PC-3 (cell line): ENCODE results near the gene ZNF512B. TPM values are rescaled to one million over a fixed set of nuclear protein-coding genes. Genes with fewer than 3 reads are reported as not detected.

Source experiments
- ATAC-seq: fragments of 200-7000 bp; cut with Tn5 transposase; 2 replicates; pipeline ENCODE4 v1.9.1; 2020; ENCODE audit warnings: mild to moderate bottlenecking, moderate library complexity
- BruUV-seq: library from RNA; stranded (reverse); fragments of 400-500 nt; replicated peaks from 2 replicates; lab custom pipeline; 2021; lab: Mats Ljungman, UMichigan
- CTCF ChIA-PET: fragments of 300-600 bp; sonication (Branson Sonifier 250); formaldehyde crosslinking; loops from one replicate; lab custom pipeline; 2022; ENCODE audit warnings: antibody characterized with exemption; lab: Charles Lee
- POLR2A ChIA-PET: fragments of 300-600 bp; sonication (Branson Sonifier 250); formaldehyde crosslinking; loops from one replicate; lab custom pipeline; 2022; ENCODE audit warnings: antibody characterized with exemption; ENCODE audit not compliant: unreplicated experiment; lab: Charles Lee
- DNase-seq: peaks from one replicate; pipeline ENCODE4 v3.0.0-alpha.2; 2015
- H2AFZ ChIP-seq: fragments of 300-600 bp; sonication (generic); 2 replicates; pipeline ENCODE4 v1.6.0; 2016; ENCODE audit warnings: antibody characterized with exemption, low read length
- H3F3A ChIP-seq: fragments of 300-600 bp; sonication (generic); one replicate; pipeline ENCODE4 v1.6.0; 2017; ENCODE audit warnings: antibody characterized with exemption, low read length, control low read depth, mild to moderate bottlenecking; ENCODE audit not compliant: unreplicated experiment
- H3K27ac ChIP-seq: fragments of 300-600 bp; sonication (generic); 2 replicates; pipeline ENCODE4 v1.5.1; 2016; ENCODE audit warnings: mild to moderate bottlenecking, low read length
- H3K27me3 ChIP-seq: fragments of 300-600 bp; sonication (generic); 2 replicates; pipeline ENCODE4 v1.6.1; 2016; ENCODE audit warnings: low read length, mixed read lengths
- H3K36me3 ChIP-seq: fragments of 300-600 bp; sonication (generic); 2 replicates; pipeline ENCODE4 v1.6.1; 2016; ENCODE audit warnings: low read depth, mixed run types, low read length, mixed read lengths
- H3K4me1 ChIP-seq: fragments of 300-600 bp; sonication (generic); 2 replicates; pipeline ENCODE4 v1.5.1; 2016; ENCODE audit warnings: low read length; ENCODE audit not compliant: insufficient read depth
- H3K4me2 ChIP-seq: fragments of 300-600 bp; sonication (generic); 2 replicates; pipeline ENCODE4 v1.6.0; 2016; ENCODE audit warnings: low read length
- H3K4me3 ChIP-seq: fragments of 300-600 bp; sonication (generic); 2 replicates; pipeline ENCODE4 v1.5.1; 2016; ENCODE audit warnings: mild to moderate bottlenecking, low read length, mixed read lengths
- H3K79me2 ChIP-seq: fragments of 300-600 bp; sonication (generic); 2 replicates; pipeline ENCODE4 v1.6.1; 2017; ENCODE audit warnings: low read length, mixed read lengths
- H3K9ac ChIP-seq: fragments of 300-600 bp; sonication (generic); 2 replicates; pipeline ENCODE4 v1.6.0; 2016; ENCODE audit warnings: mild to moderate bottlenecking, low read length
- H3K9me2 ChIP-seq: fragments of 300-600 bp; sonication (generic); replicated peaks from 2 replicates; pipeline ENCODE4 v1.6.1; 2016; ENCODE audit warnings: mixed run types, low read length, mixed read lengths
- H3K9me3 ChIP-seq: fragments of 300-600 bp; sonication (generic); 2 replicates; pipeline ENCODE4 v1.6.1; 2016; ENCODE audit warnings: low read length, mixed read lengths
- H4K20me1 ChIP-seq: fragments of 300-600 bp; sonication (generic); 2 replicates; pipeline ENCODE4 v1.6.1; 2016; ENCODE audit warnings: low read length, mixed read lengths
- CTCF ChIP-seq: fragments of 300-600 bp; sonication (generic); conservative IDR thresholded peaks from 2 replicates; pipeline ENCODE4 v1.5.1; 2017; ENCODE audit warnings: antibody characterized with exemption, low read depth, mild to moderate bottlenecking, low read length
- EZH2 ChIP-seq: fragments of 300-600 bp; sonication (generic); IDR thresholded peaks from one replicate; pipeline ENCODE4 v1.6.1; 2017; ENCODE audit warnings: antibody characterized with exemption, mild to moderate bottlenecking, low read length; ENCODE audit not compliant: unreplicated experiment
- EZH2phosphoT487 ChIP-seq: fragments of 300-600 bp; sonication (generic); IDR thresholded peaks from 2 replicates; pipeline ENCODE4 v1.6.1; 2018; ENCODE audit warnings: mild to moderate bottlenecking, antibody characterized with exemption, low read length, borderline replicate concordance
- intact Hi-C: fragments of 100-400 bp; cut with micrococcal nuclease; formaldehyde crosslinking; loops from 2 replicates; pipeline ENCODE4 v1.9.0; 2023
- total RNA-seq: library from RNA; depleted of rRNA; stranded (reverse); fragments of >200 nt; gene quantifications from 2 replicates; pipeline ENCODE4 v1.2.3, GENCODE V29; 2014

ZNF512B gene
- total RNA-seq, 1 experiment from 2014 or later: 18.0 TPM

- intact Hi-C loops: no loop called here
- ATAC-seq (peak; percentile 41), DNase-seq (peak; percentile 54)
- Histone ChIP-seq H3K27me3 (no peaks in the 10 kb centered on the region), H3K4me2 (no peak overlapping the region), H3K9ac (no peak overlapping the region), H2AFZ (no peak overlapping the region), H3K9me3 (no peaks in the 10 kb centered on the region), H3F3A (peaks cover 9% of the 10 kb centered on the region), H4K20me1 (peaks cover 16% of the 10 kb centered on the region; the same call in 1 of the 2 replicates), H3K79me2 (peaks cover 10% of the 10 kb centered on the region), H3K27ac (peak overlapping the region; percentile 55), H3K9me2 (no peaks in the 10 kb centered on the region), H3K4me3 (no peak overlapping the region), H3K36me3 (peaks cover 23% of the 10 kb centered on the region), H3K4me1 (peaks cover 4% of the 10 kb centered on the region; the same call in 1 of the 2 replicates)
- no TSS peak for BruUV-seq
- CTCF ChIA-PET: interaction anchor here (0.5 kb wide), 1 partner anchor 440 kb away, joined by 3 read pairs; no protein-coding TSS in a partner anchor
- TF ChIP-seq EZH2: no peak
- TF ChIP-seq EZH2phosphoT487: no peak
- no peak for TF ChIP-seq CTCF
- POLR2A ChIA-PET: no interaction called here
Observed at GRCh38 chr20:63941282-63942081, 28.2 kb downstream of the ZNF512B start.

- no peak for ATAC-seq
- Histone ChIP-seq H3K36me3 (peaks cover 22% of the 10 kb centered on the region), H3K4me3 (no peak overlapping the region), H3K9ac (no peak overlapping the region), H3K9me2 (no peaks in the 10 kb centered on the region), H3K79me2 (peaks cover 2% of the 10 kb centered on the region; the same call in 1 of the 2 replicates), H3K27me3 (no peaks in the 10 kb centered on the region), H3K4me2 (no peak overlapping the region), H4K20me1 (peaks cover 16% of the 10 kb centered on the region; the same call in 1 of the 2 replicates), H2AFZ (no peak overlapping the region), H3K27ac (no peak overlapping the region), H3K9me3 (no peaks in the 10 kb centered on the region), H3F3A (peaks cover 9% of the 10 kb centered on the region), H3K4me1 (peaks cover 4% of the 10 kb centered on the region; the same call in 1 of the 2 replicates)
- no peak for TF ChIP-seq EZH2phosphoT487
- no peak for TF ChIP-seq EZH2
- TF ChIP-seq CTCF: no peak
- POLR2A ChIA-PET: no interaction called here
- CTCF ChIA-PET: no interaction called here
- intact Hi-C loops: no loop called here
- no TSS peak for BruUV-seq
- no peak for DNase-seq
Observed at GRCh38 chr20:63940472-63941266, 29.1 kb downstream of the ZNF512B start.
